Gastrocnemius medialis (tissue), 4 donors: Measurements from ENCODE around the gene ZFYVE28. TPM values are rescaled to one million over a fixed set of nuclear protein-coding genes. Genes with fewer than 3 reads are reported as not detected.

Source experiments
- ATAC-seq, 2 donors: fragments of 150-250 bp; one replicate each; pipeline ENCODE4 v1.9.1; 2016
- DNase-seq, 2 donors: peaks; one replicate each; pipeline ENCODE4 v3.0.0-alpha.2; 2019
- H3K27ac ChIP-seq, 4 donors: fragments of 200-600 bp; sonication (generic); 1 replicate in 1 of 4; 2 replicates in 3 of 4; pipeline ENCODE4 v1.5.1; 2016 to 2018; ENCODE audit warnings: mild to moderate bottlenecking in 2 of 4, moderate library complexity in 1 of 4
- H3K27me3 ChIP-seq, 3 donors: fragments of 200-600 bp; sonication (generic) in 2 of 3; 1 replicate in 1 of 3; 2 replicates in 2 of 3; pipeline versions ENCODE4 v1.5.1 to v1.6.0; 2016 to 2019; ENCODE audit warnings: mild to moderate bottlenecking in 1 of 3, moderate library complexity in 1 of 3
- H3K36me3 ChIP-seq, 2 donors: fragments of 200-600 bp; sonication (generic) in 1 of 2; one replicate each; pipeline ENCODE4 v1.5.1; 2017 to 2018
- H3K4me1 ChIP-seq, 2 donors: fragments of 200-600 bp; sonication (generic) in 1 of 2; one replicate each; pipeline ENCODE4 v1.5.1; 2016 to 2017; ENCODE audit warnings: mild to moderate bottlenecking in 2 of 2
- H3K4me3 ChIP-seq, 4 donors: fragments of 200-600 bp; sonication (generic) in 3 of 4; 1 replicate in 1 of 4; 2 replicates in 3 of 4; pipeline ENCODE4 v1.5.1; 2016 to 2019; ENCODE audit warnings: mild to moderate bottlenecking in 2 of 4
- H3K9me3 ChIP-seq, 3 donors: fragments of 200-600 bp; sonication (generic) in 2 of 3; 1 replicate in 1 of 3; 2 replicates in 2 of 3; pipeline ENCODE4 v1.5.1; 2016 to 2019
- POLR2A ChIP-seq, 2 donors: fragments of 450-650 bp; IDR thresholded peaks; one replicate each; pipeline ENCODE4 v1.6.1; 2017; ENCODE audit warnings: antibody characterized with exemption in 2 of 2, mild to moderate bottlenecking in 2 of 2, moderate library complexity in 2 of 2
- in situ Hi-C, 4 donors: fragments of 200-750 bp; cut with MboI; loops; one replicate each; pipeline versions ENCODE4 v1.15.0 to v1.8.0; 2017; ENCODE audit warnings: low sequenced_read_pairs in 4 of 4
- intact Hi-C: fragments of 100-400 bp; cut with DNase I; formaldehyde crosslinking; loops from one replicate; pipeline ENCODE4 v1.15.1; 2023; ENCODE audit warnings: low total_unique reads
- total RNA-seq, 4 donors: library from RNA; depleted of rRNA; stranded (reverse); fragments of >200 nt; gene quantifications; one replicate each; pipeline versions ENCODE4 v1.1.0 to v1.2.3, GENCODE V29; 2016
- TF ChIP-seq, protein P1 (sequence below), 5 experiments: fragments of 450-650 bp in 3 of 5; fragments of 200-600 bp in 2 of 5; sonication (generic) in 2 of 5; IDR thresholded peaks in 4 of 5; conservative IDR thresholded peaks in 1 of 5; 1 replicate in 4 of 5; 2 replicates in 1 of 5; pipeline ENCODE4 v1.5.1; 2016 to 2019; ENCODE audit warnings: antibody characterized with exemption in 5 of 5, mild to moderate bottlenecking in 3 of 5, moderate library complexity in 3 of 5

Gene ZFYVE28
- total RNA-seq, 4 donors from 2014 or later = 1.8 to 6.0 (median 3.4) TPM

GRCh38 chr4:2462218-2462991, 44.0 kb upstream of the ZFYVE28 start:
- Histone ChIP-seq H3K4me1 (peaks cover 5 to 8% of the 10 kb centered on the region in 2 donors), H3K4me3 (peak overlapping the region; percentile 34 to 73 (median 58)), H3K27me3 (no peaks in the 10 kb centered on the region), H3K36me3 (no peaks in the 10 kb centered on the region), H3K9me3 (no peaks in the 10 kb centered on the region), H3K27ac (peak overlapping the region in 3 of 4 donors; percentile 34 to 37 (median 35))
- TF ChIP-seq, protein P1, sequence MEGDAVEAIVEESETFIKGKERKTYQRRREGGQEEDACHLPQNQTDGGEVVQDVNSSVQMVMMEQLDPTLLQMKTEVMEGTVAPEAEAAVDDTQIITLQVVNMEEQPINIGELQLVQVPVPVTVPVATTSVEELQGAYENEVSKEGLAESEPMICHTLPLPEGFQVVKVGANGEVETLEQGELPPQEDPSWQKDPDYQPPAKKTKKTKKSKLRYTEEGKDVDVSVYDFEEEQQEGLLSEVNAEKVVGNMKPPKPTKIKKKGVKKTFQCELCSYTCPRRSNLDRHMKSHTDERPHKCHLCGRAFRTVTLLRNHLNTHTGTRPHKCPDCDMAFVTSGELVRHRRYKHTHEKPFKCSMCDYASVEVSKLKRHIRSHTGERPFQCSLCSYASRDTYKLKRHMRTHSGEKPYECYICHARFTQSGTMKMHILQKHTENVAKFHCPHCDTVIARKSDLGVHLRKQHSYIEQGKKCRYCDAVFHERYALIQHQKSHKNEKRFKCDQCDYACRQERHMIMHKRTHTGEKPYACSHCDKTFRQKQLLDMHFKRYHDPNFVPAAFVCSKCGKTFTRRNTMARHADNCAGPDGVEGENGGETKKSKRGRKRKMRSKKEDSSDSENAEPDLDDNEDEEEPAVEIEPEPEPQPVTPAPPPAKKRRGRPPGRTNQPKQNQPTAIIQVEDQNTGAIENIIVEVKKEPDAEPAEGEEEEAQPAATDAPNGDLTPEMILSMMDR (IDR thresholded peaks at IDR 0.05 in 4 of 5, conservative IDR thresholded peaks at IDR 0.05 in 1 of 5) = peak in 4 of 5 experiments; percentile 36 to 78 (median 62)
- no peak for TF ChIP-seq POLR2A (IDR thresholded peaks at IDR 0.05)
- DNase-seq (peak; percentile 38 to 46), ATAC-seq (peak; percentile 81 to 86)
- intact Hi-C loops (loop anchor here (1.0 to 10.0 kb wide), 4 partner anchors 49 to 458 kb away; partner anchors contain the start of genes HAUS3, NELFA and POLN), in situ Hi-C loops (loop anchor here in 3 of 4 donors (10.0 to 25.0 kb wide), 2 partner anchors 238 to 250 kb away; no protein-coding TSS in a partner anchor)

DNA sequence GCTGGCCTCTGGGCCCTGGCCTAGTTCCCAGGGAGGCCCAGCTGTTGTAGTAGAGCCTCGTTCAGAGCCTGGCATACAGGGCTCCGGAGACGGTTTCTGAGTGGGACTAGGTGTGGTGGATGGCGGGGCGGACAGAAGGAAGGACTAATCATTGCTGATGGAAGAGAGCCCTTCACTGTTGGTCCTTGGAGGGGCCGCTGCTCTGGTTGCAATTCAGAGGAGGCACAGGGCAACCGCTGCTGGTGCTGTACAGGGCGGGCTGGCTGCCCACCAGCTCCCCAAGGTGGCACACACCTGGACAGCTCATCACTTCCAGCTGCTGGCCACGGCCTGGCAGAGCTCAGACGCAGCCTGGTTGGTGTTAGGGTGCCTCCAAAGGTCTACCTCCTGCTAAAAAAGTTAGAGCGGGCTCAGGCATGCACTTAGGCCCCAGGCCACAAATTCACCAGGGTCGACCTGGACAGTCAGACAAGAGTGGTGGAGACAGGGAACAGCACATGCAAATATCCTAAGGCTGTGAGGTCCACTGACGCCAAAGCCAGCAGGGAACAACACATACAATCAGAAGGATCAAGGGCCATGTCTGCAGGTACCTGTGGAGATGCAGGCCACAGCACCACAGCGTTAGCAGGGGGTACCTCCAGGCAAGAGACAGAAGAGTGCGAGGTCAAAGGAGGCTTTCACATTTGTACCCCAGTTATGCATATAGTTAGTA, 43.0 kb upstream of the ZFYVE28 start:
- intact Hi-C loops = loop anchor here (10.0 kb wide), 1 partner anchor 457 kb away; the partner anchor contains the start of gene NELFA
- TF ChIP-seq, protein P1 (IDR thresholded peaks at IDR 0.05 in 4 of 5, conservative IDR thresholded peaks at IDR 0.05 in 1 of 5) = no peak
- TF ChIP-seq POLR2A (IDR thresholded peaks at IDR 0.05) = no peak
- no peaks in the 10 kb centered on the region for H3K27me3 ChIP-seq
- no peak overlapping the region for H3K4me3 ChIP-seq
- ATAC-seq (no peak), DNase-seq (no peak)
- no peaks in the 10 kb centered on the region for H3K36me3 ChIP-seq
- in situ Hi-C loops = loop anchor here in 3 of 4 donors (10.0 to 25.0 kb wide), 2 partner anchors 237 to 249 kb away; no protein-coding TSS in a partner anchor
- H3K27ac ChIP-seq = no peak overlapping the region
- peaks cover 5% of the 10 kb centered on the region in 2 donors for H3K4me1 ChIP-seq
- no peaks in the 10 kb centered on the region for H3K9me3 ChIP-seq

GRCh38 chr4:2459589-2460349, 41.3 kb upstream of the ZFYVE28 start:
- in situ Hi-C loops (loop anchor here in 3 of 4 donors (10.0 to 25.0 kb wide), 2 partner anchors 235 to 247 kb away; no protein-coding TSS in a partner anchor), intact Hi-C loops (loop anchor here (10.0 kb wide), 1 partner anchor 455 kb away; the partner anchor contains the start of gene NELFA)
- DNase-seq (no peak), ATAC-seq (no peak)
- TF ChIP-seq, protein P1 (IDR thresholded peaks at IDR 0.05 in 4 of 5, conservative IDR thresholded peaks at IDR 0.05 in 1 of 5) = no peak
- TF ChIP-seq POLR2A (IDR thresholded peaks at IDR 0.05) = no peak
- H3K4me3 ChIP-seq = no peak overlapping the region
- no peak overlapping the region for H3K27ac ChIP-seq
- H3K9me3 ChIP-seq = no peaks in the 10 kb centered on the region
- no peaks in the 10 kb centered on the region for H3K27me3 ChIP-seq
- no peaks in the 10 kb centered on the region for H3K36me3 ChIP-seq
- H3K4me1 ChIP-seq = peaks cover 5% of the 10 kb centered on the region in 2 donors
